Measurements from ENCODE around the gene TEX10.

The TEX10 gene

DNA sequence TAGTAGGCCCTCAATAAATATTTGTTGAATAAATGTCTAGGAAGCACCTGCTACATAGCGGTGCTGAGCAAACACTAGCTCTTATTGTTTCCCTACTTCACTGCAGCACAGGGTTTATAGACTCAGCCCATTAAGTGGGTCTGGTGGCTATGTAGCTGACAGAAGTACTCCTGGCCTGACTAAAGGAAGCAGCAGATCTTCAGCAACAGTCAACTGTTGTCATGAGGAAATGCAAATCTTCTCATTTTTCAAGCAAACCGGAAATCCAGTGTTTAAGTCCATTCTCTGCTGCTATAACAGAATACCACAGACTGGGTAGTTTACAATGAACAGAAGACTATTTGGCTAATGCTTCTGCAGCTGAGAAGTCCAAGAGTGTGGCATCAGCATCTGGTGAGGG is 2.8 kb upstream of the TEX10 start:
- TF ChIP-seq GABPA (IDR thresholded peaks at IDR 0.05; ENCODE audit: low read depth): no peak
- no peak for TF ChIP-seq SPI1 (IDR thresholded peaks at IDR 0.05; ENCODE audit: borderline replicate concordance, low read depth)
- TF ChIP-seq, protein P1, sequence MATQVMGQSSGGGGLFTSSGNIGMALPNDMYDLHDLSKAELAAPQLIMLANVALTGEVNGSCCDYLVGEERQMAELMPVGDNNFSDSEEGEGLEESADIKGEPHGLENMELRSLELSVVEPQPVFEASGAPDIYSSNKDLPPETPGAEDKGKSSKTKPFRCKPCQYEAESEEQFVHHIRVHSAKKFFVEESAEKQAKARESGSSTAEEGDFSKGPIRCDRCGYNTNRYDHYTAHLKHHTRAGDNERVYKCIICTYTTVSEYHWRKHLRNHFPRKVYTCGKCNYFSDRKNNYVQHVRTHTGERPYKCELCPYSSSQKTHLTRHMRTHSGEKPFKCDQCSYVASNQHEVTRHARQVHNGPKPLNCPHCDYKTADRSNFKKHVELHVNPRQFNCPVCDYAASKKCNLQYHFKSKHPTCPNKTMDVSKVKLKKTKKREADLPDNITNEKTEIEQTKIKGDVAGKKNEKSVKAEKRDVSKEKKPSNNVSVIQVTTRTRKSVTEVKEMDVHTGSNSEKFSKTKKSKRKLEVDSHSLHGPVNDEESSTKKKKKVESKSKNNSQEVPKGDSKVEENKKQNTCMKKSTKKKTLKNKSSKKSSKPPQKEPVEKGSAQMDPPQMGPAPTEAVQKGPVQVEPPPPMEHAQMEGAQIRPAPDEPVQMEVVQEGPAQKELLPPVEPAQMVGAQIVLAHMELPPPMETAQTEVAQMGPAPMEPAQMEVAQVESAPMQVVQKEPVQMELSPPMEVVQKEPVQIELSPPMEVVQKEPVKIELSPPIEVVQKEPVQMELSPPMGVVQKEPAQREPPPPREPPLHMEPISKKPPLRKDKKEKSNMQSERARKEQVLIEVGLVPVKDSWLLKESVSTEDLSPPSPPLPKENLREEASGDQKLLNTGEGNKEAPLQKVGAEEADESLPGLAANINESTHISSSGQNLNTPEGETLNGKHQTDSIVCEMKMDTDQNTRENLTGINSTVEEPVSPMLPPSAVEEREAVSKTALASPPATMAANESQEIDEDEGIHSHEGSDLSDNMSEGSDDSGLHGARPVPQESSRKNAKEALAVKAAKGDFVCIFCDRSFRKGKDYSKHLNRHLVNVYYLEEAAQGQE (IDR thresholded peaks at IDR 0.05; ENCODE audit: insufficient replicate concordance, low read depth): no peak
- TF ChIP-seq, protein P2, sequence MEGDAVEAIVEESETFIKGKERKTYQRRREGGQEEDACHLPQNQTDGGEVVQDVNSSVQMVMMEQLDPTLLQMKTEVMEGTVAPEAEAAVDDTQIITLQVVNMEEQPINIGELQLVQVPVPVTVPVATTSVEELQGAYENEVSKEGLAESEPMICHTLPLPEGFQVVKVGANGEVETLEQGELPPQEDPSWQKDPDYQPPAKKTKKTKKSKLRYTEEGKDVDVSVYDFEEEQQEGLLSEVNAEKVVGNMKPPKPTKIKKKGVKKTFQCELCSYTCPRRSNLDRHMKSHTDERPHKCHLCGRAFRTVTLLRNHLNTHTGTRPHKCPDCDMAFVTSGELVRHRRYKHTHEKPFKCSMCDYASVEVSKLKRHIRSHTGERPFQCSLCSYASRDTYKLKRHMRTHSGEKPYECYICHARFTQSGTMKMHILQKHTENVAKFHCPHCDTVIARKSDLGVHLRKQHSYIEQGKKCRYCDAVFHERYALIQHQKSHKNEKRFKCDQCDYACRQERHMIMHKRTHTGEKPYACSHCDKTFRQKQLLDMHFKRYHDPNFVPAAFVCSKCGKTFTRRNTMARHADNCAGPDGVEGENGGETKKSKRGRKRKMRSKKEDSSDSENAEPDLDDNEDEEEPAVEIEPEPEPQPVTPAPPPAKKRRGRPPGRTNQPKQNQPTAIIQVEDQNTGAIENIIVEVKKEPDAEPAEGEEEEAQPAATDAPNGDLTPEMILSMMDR (IDR thresholded peaks at IDR 0.05; ENCODE audit: insufficient read depth, low read length): no peak
- TF ChIP-seq POLR2AphosphoS5 (IDR thresholded peaks at IDR 0.05; ENCODE audit: low read depth): no peak
- Histone ChIP-seq H3K4me3 (replicated peaks; ENCODE audit: insufficient read depth, low read length) (no peak overlapping the region), H3K27ac (replicated peaks) (peak overlapping the region; percentile 53), H3K27me3 (ENCODE audit: insufficient read depth, poor library complexity, severe bottlenecking) (no peaks in the 10 kb centered on the region)
- DNase-seq (ENCODE audit: low read depth in 1 of 2, low spot score in 1 of 2): peak in 1 of 2 experiments; percentile 54

- Histone ChIP-seq H3K4me3 (replicated peaks; ENCODE audit: insufficient read depth, low read length) (no peak overlapping the region), H3K27me3 (ENCODE audit: insufficient read depth, poor library complexity, severe bottlenecking) (no peaks in the 10 kb centered on the region), H3K27ac (replicated peaks) (no peak overlapping the region)
- no peak for TF ChIP-seq POLR2AphosphoS5 (IDR thresholded peaks at IDR 0.05; ENCODE audit: low read depth)
- no peak for TF ChIP-seq GABPA (IDR thresholded peaks at IDR 0.05; ENCODE audit: low read depth)
- no peak for TF ChIP-seq SPI1 (IDR thresholded peaks at IDR 0.05; ENCODE audit: borderline replicate concordance, low read depth)
- TF ChIP-seq, protein P1 (IDR thresholded peaks at IDR 0.05; ENCODE audit: insufficient replicate concordance, low read depth): no peak
- TF ChIP-seq, protein P2 (IDR thresholded peaks at IDR 0.05; ENCODE audit: insufficient read depth, low read length): no peak
- peak in 1 of 2 experiments; percentile 17 for DNase-seq (ENCODE audit: low read depth in 1 of 2, low spot score in 1 of 2)
Measured at GRCh38 chr9:100354121-100354800, 1.5 kb upstream of the TEX10 start.

GRCh38 chr9:100352201-100352726 is 478 bp downstream of the TEX10 start:
- peak overlapping the region; percentile 68 for H3K27ac ChIP-seq (replicated peaks)
- TF ChIP-seq SPI1 (IDR thresholded peaks at IDR 0.05; ENCODE audit: borderline replicate concordance, low read depth): peak; percentile 28; the same call in 1 of the 2 replicates
- TF ChIP-seq, protein P1 (IDR thresholded peaks at IDR 0.05; ENCODE audit: insufficient replicate concordance, low read depth): no peak
- peak in 1 of 2 experiments; percentile 28 for DNase-seq (ENCODE audit: low read depth in 1 of 2, low spot score in 1 of 2)
- peak overlapping the region; percentile 96 for H3K4me3 ChIP-seq (replicated peaks; ENCODE audit: insufficient read depth, low read length)
- no peaks in the 10 kb centered on the region for H3K27me3 ChIP-seq (ENCODE audit: insufficient read depth, poor library complexity, severe bottlenecking)

Data from HL-60 (cell line).